PC-3 (cell line): ENCODE data around the gene DCP2. TPM values are rescaled to one million over a fixed set of nuclear protein-coding genes. Genes with fewer than 3 reads are reported as not detected.

Source experiments
- ATAC-seq: fragments of 200-7000 bp; cut with Tn5 transposase; 2 replicates; pipeline ENCODE4 v1.9.1; 2020; ENCODE audit warnings: mild to moderate bottlenecking, moderate library complexity
- BruUV-seq: library from RNA; stranded (reverse); fragments of 400-500 nt; replicated peaks from 2 replicates; lab custom pipeline; 2021; lab: Mats Ljungman, UMichigan
- CTCF ChIA-PET: fragments of 300-600 bp; sonication (Branson Sonifier 250); formaldehyde crosslinking; loops from one replicate; lab custom pipeline; 2022; ENCODE audit warnings: antibody characterized with exemption; lab: Charles Lee
- POLR2A ChIA-PET: fragments of 300-600 bp; sonication (Branson Sonifier 250); formaldehyde crosslinking; loops from one replicate; lab custom pipeline; 2022; ENCODE audit warnings: antibody characterized with exemption; ENCODE audit not compliant: unreplicated experiment; lab: Charles Lee
- DNase-seq: peaks from one replicate; pipeline ENCODE4 v3.0.0-alpha.2; 2015
- H2AFZ ChIP-seq: fragments of 300-600 bp; sonication (generic); 2 replicates; pipeline ENCODE4 v1.6.0; 2016; ENCODE audit warnings: antibody characterized with exemption, low read length
- H3F3A ChIP-seq: fragments of 300-600 bp; sonication (generic); one replicate; pipeline ENCODE4 v1.6.0; 2017; ENCODE audit warnings: antibody characterized with exemption, low read length, control low read depth, mild to moderate bottlenecking; ENCODE audit not compliant: unreplicated experiment
- H3K27ac ChIP-seq: fragments of 300-600 bp; sonication (generic); 2 replicates; pipeline ENCODE4 v1.5.1; 2016; ENCODE audit warnings: mild to moderate bottlenecking, low read length
- H3K27me3 ChIP-seq: fragments of 300-600 bp; sonication (generic); 2 replicates; pipeline ENCODE4 v1.6.1; 2016; ENCODE audit warnings: low read length, mixed read lengths
- H3K36me3 ChIP-seq: fragments of 300-600 bp; sonication (generic); 2 replicates; pipeline ENCODE4 v1.6.1; 2016; ENCODE audit warnings: low read depth, mixed run types, low read length, mixed read lengths
- H3K4me1 ChIP-seq: fragments of 300-600 bp; sonication (generic); 2 replicates; pipeline ENCODE4 v1.5.1; 2016; ENCODE audit warnings: low read length; ENCODE audit not compliant: insufficient read depth
- H3K4me2 ChIP-seq: fragments of 300-600 bp; sonication (generic); 2 replicates; pipeline ENCODE4 v1.6.0; 2016; ENCODE audit warnings: low read length
- H3K4me3 ChIP-seq: fragments of 300-600 bp; sonication (generic); 2 replicates; pipeline ENCODE4 v1.5.1; 2016; ENCODE audit warnings: mild to moderate bottlenecking, low read length, mixed read lengths
- H3K79me2 ChIP-seq: fragments of 300-600 bp; sonication (generic); 2 replicates; pipeline ENCODE4 v1.6.1; 2017; ENCODE audit warnings: low read length, mixed read lengths
- H3K9ac ChIP-seq: fragments of 300-600 bp; sonication (generic); 2 replicates; pipeline ENCODE4 v1.6.0; 2016; ENCODE audit warnings: mild to moderate bottlenecking, low read length
- H3K9me2 ChIP-seq: fragments of 300-600 bp; sonication (generic); replicated peaks from 2 replicates; pipeline ENCODE4 v1.6.1; 2016; ENCODE audit warnings: mixed run types, low read length, mixed read lengths
- H3K9me3 ChIP-seq: fragments of 300-600 bp; sonication (generic); 2 replicates; pipeline ENCODE4 v1.6.1; 2016; ENCODE audit warnings: low read length, mixed read lengths
- H4K20me1 ChIP-seq: fragments of 300-600 bp; sonication (generic); 2 replicates; pipeline ENCODE4 v1.6.1; 2016; ENCODE audit warnings: low read length, mixed read lengths
- CTCF ChIP-seq: fragments of 300-600 bp; sonication (generic); conservative IDR thresholded peaks from 2 replicates; pipeline ENCODE4 v1.5.1; 2017; ENCODE audit warnings: antibody characterized with exemption, low read depth, mild to moderate bottlenecking, low read length
- EZH2 ChIP-seq: fragments of 300-600 bp; sonication (generic); IDR thresholded peaks from one replicate; pipeline ENCODE4 v1.6.1; 2017; ENCODE audit warnings: antibody characterized with exemption, mild to moderate bottlenecking, low read length; ENCODE audit not compliant: unreplicated experiment
- EZH2phosphoT487 ChIP-seq: fragments of 300-600 bp; sonication (generic); IDR thresholded peaks from 2 replicates; pipeline ENCODE4 v1.6.1; 2018; ENCODE audit warnings: mild to moderate bottlenecking, antibody characterized with exemption, low read length, borderline replicate concordance
- intact Hi-C: fragments of 100-400 bp; cut with micrococcal nuclease; formaldehyde crosslinking; loops from 2 replicates; pipeline ENCODE4 v1.9.0; 2023
- total RNA-seq: library from RNA; depleted of rRNA; stranded (reverse); fragments of >200 nt; gene quantifications from 2 replicates; pipeline ENCODE4 v1.2.3, GENCODE V29; 2014

The DCP2 gene
- total RNA-seq, 1 experiment from 2014 or later = 33.6 TPM

- H3K4me2 ChIP-seq = no peak overlapping the region
These were observed 77.0 kb downstream of the DCP2 start for GRCh38 chr5:113053511-113053995.

GRCh38 chr5:113054899-113055298, 78.3 kb downstream of the DCP2 start:
- CTCF ChIA-PET = no interaction called here
- Histone ChIP-seq H3F3A (no peaks in the 10 kb centered on the region), H2AFZ (no peak overlapping the region), H3K9ac (no peak overlapping the region), H3K36me3 (no peaks in the 10 kb centered on the region), H3K9me3 (no peaks in the 10 kb centered on the region), H3K9me2 (no peaks in the 10 kb centered on the region), H4K20me1 (no peaks in the 10 kb centered on the region), H3K79me2 (no peaks in the 10 kb centered on the region), H3K27ac (no peak overlapping the region), H3K27me3 (no peaks in the 10 kb centered on the region), H3K4me2 (no peak overlapping the region), H3K4me1 (peaks cover 26% of the 10 kb centered on the region), H3K4me3 (no peak overlapping the region)
- TF ChIP-seq EZH2 = no peak
- TF ChIP-seq CTCF = no peak
- TF ChIP-seq EZH2phosphoT487 = no peak
- ATAC-seq = no peak
- BruUV-seq = no TSS peak
- POLR2A ChIA-PET = no interaction called here
- intact Hi-C loops = loop anchor here (5.0 kb wide), 1 partner anchor 277 kb away; no protein-coding TSS in a partner anchor
- no peak for DNase-seq

More at GRCh38 chr5:113053511-113053995, 77.0 kb downstream of the DCP2 start:
- H3K4me3 ChIP-seq = no peak overlapping the region
- no TSS peak for BruUV-seq
- POLR2A ChIA-PET = no interaction called here
- no peaks in the 10 kb centered on the region for H3K79me2 ChIP-seq
- CTCF ChIA-PET = no interaction called here
- H3K9me3 ChIP-seq = no peaks in the 10 kb centered on the region
- ATAC-seq = no peak
- no peaks in the 10 kb centered on the region for H3F3A ChIP-seq
- H3K9ac ChIP-seq = no peak overlapping the region
- intact Hi-C loops = loop anchor here (5.0 kb wide), 1 partner anchor 279 kb away; no protein-coding TSS in a partner anchor
- no peak overlapping the region for H2AFZ ChIP-seq
- H4K20me1 ChIP-seq = no peaks in the 10 kb centered on the region
- H3K36me3 ChIP-seq = no peaks in the 10 kb centered on the region
- no peak overlapping the region for H3K27ac ChIP-seq
- H3K9me2 ChIP-seq = no peaks in the 10 kb centered on the region
- no peak for TF ChIP-seq EZH2
- TF ChIP-seq CTCF = no peak
- no peak for TF ChIP-seq EZH2phosphoT487
- no peaks in the 10 kb centered on the region for H3K27me3 ChIP-seq
- DNase-seq = no peak
- peaks cover 27% of the 10 kb centered on the region for H3K4me1 ChIP-seq

GRCh38 chr5:113056988-113057387, 80.4 kb downstream of the DCP2 start:
- H3K9me2 ChIP-seq = no peaks in the 10 kb centered on the region
- no peak overlapping the region for H3K4me2 ChIP-seq
- no TSS peak for BruUV-seq
- H3K4me3 ChIP-seq = no peak overlapping the region
- H4K20me1 ChIP-seq = no peaks in the 10 kb centered on the region
- ATAC-seq (no peak), DNase-seq (no peak)
- no peak overlapping the region for H3K27ac ChIP-seq
- intact Hi-C loops = no loop called here
- no peaks in the 10 kb centered on the region for H3F3A ChIP-seq
- H3K4me1 ChIP-seq = peaks cover 11% of the 10 kb centered on the region
- H3K79me2 ChIP-seq = no peaks in the 10 kb centered on the region
- no peaks in the 10 kb centered on the region for H3K36me3 ChIP-seq
- no peaks in the 10 kb centered on the region for H3K9me3 ChIP-seq
- no peaks in the 10 kb centered on the region for H3K27me3 ChIP-seq
- H3K9ac ChIP-seq = no peak overlapping the region
- H2AFZ ChIP-seq = no peak overlapping the region
- ChIA-PET POLR2A (no interaction called here), CTCF (no interaction called here)
- TF ChIP-seq CTCF (no peak), EZH2 (no peak), EZH2phosphoT487 (no peak)
